Gastrocnemius medialis (tissue), 4 donors: ENCODE data around the gene DCTD.

ENCODE experiments used
- CTCF ChIP-seq, 5 experiments: fragments of 450-650 bp in 3 of 5; fragments of 200-600 bp in 2 of 5; sonication (generic) in 2 of 5; IDR thresholded peaks in 4 of 5; conservative IDR thresholded peaks in 1 of 5; 1 replicate in 4 of 5; 2 replicates in 1 of 5; pipeline ENCODE4 v1.5.1; 2016 to 2019; ENCODE audit warnings: antibody characterized with exemption in 5 of 5, mild to moderate bottlenecking in 3 of 5, moderate library complexity in 3 of 5
- POLR2A ChIP-seq, 2 donors: fragments of 450-650 bp; IDR thresholded peaks; one replicate each; pipeline ENCODE4 v1.6.1; 2017; ENCODE audit warnings: antibody characterized with exemption in 2 of 2, mild to moderate bottlenecking in 2 of 2, moderate library complexity in 2 of 2

GRCh38 chr4:182955411-182955810, 38.2 kb upstream of the DCTD start:
- TF ChIP-seq CTCF (IDR thresholded peaks at IDR 0.05 in 4 of 5, conservative IDR thresholded peaks at IDR 0.05 in 1 of 5) (no peak), POLR2A (IDR thresholded peaks at IDR 0.05) (no peak)
